GM12874 (cell line): ENCODE measurements around the gene MAML1.

ENCODE experiments used
- CTCF ChIP-seq: IDR thresholded peaks from 2 replicates; pipeline ENCODE4 v1.5.1; 2011; ENCODE audit warnings: low read depth, mild to moderate bottlenecking, control low read depth, low read length, moderate library complexity; ENCODE audit not compliant: insufficient read depth

MAML1 gene

DNA sequence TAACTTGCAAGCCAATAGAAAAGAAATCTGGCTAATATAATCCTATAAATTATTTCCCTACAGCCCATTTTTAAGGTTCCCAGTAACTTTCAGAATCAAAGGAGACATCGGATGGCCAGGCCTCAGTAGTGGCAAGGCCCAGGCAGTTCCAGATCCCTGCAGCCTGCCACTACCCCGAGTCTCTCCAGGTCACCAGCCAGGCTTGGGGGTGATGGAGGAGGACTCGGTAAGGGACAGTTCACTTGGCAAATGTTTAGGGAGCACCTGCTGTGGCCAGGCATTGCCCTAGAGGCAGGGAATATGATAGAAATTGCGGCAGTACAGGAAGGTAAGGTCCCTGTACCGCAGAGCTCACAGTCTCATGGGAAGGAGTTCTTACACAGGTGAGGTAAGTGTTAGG lies 46.0 kb downstream of the MAML1 start:
- TF ChIP-seq CTCF = no peak

- no peak for TF ChIP-seq CTCF
Measured at GRCh38 chr5:179779826-179780225, 47.2 kb downstream of the MAML1 start.

- TF ChIP-seq CTCF = no peak
Measured at GRCh38 chr5:179780362-179780761, 47.7 kb downstream of the MAML1 start.

GRCh38 chr5:179781846-179782245 lies 49.2 kb downstream of the MAML1 start:
- TF ChIP-seq CTCF = no peak

GRCh38 chr5:179783128-179783527 lies 50.5 kb downstream of the MAML1 start:
- no peak for TF ChIP-seq CTCF

GRCh38 chr5:179786861-179787260 lies 54.2 kb downstream of the MAML1 start:
- no peak for TF ChIP-seq CTCF

DNA sequence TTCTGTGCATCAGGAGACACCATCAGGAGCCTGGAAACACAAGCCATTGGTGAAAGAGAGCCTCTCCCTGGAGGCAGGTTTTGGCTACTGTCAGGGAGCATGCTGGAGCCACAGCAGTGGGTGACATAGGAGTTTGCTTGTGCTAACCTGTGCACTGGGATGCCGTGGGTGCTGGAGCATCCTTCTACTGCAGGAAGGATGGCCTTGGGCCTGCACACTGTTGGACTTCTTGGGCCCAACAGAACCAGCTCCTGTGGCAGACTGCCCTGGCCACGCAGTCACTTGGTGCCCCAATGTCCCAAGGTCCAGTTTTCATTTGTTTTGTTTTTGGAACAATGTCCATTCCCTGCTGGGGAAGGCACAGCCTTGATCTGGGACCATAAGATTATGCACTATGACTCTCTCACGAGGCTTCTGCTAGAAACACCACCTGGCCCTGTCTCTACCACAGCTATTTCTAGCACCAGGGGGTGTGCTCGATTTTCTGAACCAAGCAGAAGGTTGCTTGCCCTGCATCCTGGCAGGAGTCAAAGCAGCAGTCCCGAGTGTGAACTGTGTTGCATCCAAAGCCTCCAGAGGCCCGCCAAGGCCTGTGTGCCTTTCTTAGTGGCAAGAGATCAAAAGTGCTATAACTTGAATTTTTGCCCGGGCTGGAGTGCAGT lies 55.7 kb downstream of the MAML1 start:
- TF ChIP-seq CTCF = no peak
